Gastroesophageal sphincter (tissue), 3 donors: ENCODE results near the gene HAX1.

ENCODE experiments used
- EP300 ChIP-seq: sonication (generic); formaldehyde crosslinking; IDR thresholded peaks from one replicate; pipeline ENCODE4 v1.6.1; 2017; ENCODE audit warnings: antibody characterized with exemption, mild to moderate bottlenecking
- POLR2A ChIP-seq, 2 donors: fragments of 450-650 bp; IDR thresholded peaks; one replicate each; pipeline ENCODE4 v1.6.1; 2017; ENCODE audit warnings: antibody characterized with exemption in 2 of 2, mild to moderate bottlenecking in 2 of 2, moderate library complexity in 1 of 2
- POLR2AphosphoS5 ChIP-seq: sonication (generic); formaldehyde crosslinking; IDR thresholded peaks from one replicate; pipeline ENCODE4 v1.6.1; 2017; ENCODE audit warnings: antibody characterized with exemption
- TF ChIP-seq, protein P1 (sequence below), 4 experiments: fragments of 200-600 bp in 2 of 4; fragments of 450-650 bp in 2 of 4; sonication (generic) in 1 of 4; IDR thresholded peaks; one replicate each; pipeline ENCODE4 v1.5.1; 2017 to 2019; ENCODE audit warnings: antibody characterized with exemption in 4 of 4, mild to moderate bottlenecking in 2 of 4, moderate library complexity in 2 of 4

DNA sequence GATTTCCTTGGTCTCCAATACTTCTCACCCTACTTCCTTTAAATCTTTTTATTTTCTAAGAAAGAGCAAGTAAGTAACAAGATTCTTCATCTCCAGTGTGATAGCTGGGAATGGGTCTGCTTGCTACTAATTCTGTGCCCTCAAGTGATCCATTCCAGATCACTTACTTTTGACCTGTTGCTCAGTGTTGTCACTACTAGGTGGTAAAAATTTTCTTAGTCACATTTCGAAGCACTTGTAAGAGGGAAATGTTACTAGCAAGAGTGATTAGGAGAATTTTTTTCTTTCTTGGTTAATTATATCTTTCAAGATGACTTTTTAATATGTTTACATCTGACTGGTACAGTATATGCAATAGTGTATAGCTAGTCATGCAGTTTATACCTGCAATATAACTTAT is 49.5 kb upstream of the HAX1 start:
- TF ChIP-seq, protein P1, sequence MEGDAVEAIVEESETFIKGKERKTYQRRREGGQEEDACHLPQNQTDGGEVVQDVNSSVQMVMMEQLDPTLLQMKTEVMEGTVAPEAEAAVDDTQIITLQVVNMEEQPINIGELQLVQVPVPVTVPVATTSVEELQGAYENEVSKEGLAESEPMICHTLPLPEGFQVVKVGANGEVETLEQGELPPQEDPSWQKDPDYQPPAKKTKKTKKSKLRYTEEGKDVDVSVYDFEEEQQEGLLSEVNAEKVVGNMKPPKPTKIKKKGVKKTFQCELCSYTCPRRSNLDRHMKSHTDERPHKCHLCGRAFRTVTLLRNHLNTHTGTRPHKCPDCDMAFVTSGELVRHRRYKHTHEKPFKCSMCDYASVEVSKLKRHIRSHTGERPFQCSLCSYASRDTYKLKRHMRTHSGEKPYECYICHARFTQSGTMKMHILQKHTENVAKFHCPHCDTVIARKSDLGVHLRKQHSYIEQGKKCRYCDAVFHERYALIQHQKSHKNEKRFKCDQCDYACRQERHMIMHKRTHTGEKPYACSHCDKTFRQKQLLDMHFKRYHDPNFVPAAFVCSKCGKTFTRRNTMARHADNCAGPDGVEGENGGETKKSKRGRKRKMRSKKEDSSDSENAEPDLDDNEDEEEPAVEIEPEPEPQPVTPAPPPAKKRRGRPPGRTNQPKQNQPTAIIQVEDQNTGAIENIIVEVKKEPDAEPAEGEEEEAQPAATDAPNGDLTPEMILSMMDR (IDR thresholded peaks at IDR 0.05): no peak
- TF ChIP-seq POLR2A (IDR thresholded peaks at IDR 0.05) (no peak), POLR2AphosphoS5 (no peak), EP300 (no peak)
